ENCODE measurements around the gene PIK3CG. TPM values are rescaled to one million over a fixed set of nuclear protein-coding genes. Genes with fewer than 3 reads are reported as not detected.
A peak's percentile ranks its signal among the peaks of the same experiment; 100 is the strongest.

PIK3CG gene
- total and polyA plus RNA-seq, 2 donors, result 2.2 to 22.4 TPM

DNA sequence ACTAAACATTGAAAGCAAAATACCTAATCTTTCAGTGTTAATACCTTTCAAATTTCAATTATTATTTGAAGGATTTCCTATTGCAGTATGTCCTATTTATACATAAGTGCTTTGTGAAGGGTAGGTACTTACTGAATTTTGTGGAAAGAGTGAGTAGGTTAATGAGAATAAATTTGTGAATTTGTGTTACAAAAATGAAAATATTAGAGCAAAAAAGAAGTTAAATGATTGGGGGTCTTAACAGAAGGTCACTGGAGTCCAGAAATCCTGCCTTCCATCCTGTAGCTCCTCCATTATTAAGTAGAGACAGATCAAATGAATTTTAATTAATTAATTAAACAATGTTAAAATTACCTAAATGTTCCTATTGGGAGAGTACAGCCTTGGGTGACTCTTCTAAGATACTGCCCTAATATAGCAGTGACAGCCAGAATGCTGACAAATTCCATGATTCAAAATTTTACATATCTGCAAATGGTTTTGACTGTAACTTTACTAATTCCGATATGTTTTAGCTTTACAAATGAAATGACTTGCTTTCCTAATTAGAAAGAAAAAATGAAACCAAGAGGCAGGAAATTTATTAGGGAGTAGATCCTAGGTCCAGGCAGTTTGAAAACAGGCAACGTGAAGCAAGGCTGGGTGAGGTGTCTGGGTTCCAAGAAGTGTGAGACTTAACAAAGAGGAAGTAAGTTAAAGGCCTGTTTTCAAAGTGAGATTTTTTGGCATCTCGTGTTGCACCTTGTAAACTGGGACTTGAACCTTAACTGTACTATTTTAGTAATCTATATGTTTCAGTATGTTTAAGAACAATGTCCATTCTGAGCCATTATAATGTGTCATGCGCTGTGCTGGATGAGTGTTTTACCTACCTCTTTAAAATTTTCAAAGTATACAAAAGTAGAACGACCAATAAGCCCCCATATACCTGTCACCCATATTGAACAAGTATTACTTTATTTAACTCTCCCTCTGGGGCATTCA is 1.5 kb downstream of the PIK3CG start:
- peaks cover 28 to 30% of the 10 kb centered on the region in 2 donors for H3K36me3 ChIP-seq (ENCODE audit: control insufficient read depth in 2 of 2, insufficient read depth in 2 of 2, low read length in 1 of 2)
- H3K4me3 ChIP-seq (ENCODE audit: low read length in 2 of 2), result peak overlapping the region; percentile 45 to 72
- H3K4me1 ChIP-seq (ENCODE audit: control insufficient read depth in 2 of 2, insufficient read depth in 2 of 2, low read length in 2 of 2), result peaks cover 23 to 27% of the 10 kb centered on the region in 2 donors
- peak overlapping the region; percentile 43 to 59 for H3K27ac ChIP-seq (ENCODE audit: low read depth in 1 of 2, low read length in 1 of 2)
- DNase-seq (ENCODE audit: low read depth in 6 of 9, low spot score in 9 of 9), result peak in 2 of 9 donors; percentile 33 to 61
- no peaks in the 10 kb centered on the region for H3K27me3 ChIP-seq (ENCODE audit: control insufficient read depth in 2 of 2, insufficient read depth in 1 of 2, low read length in 1 of 2)
- H3K9me3 ChIP-seq (ENCODE audit: control insufficient read depth in 2 of 2, insufficient read depth in 1 of 2, low read length in 1 of 2), result peaks cover 4 to 8% of the 10 kb centered on the region in 2 donors
- whole genome bisulfite sequencing, result 28% methylated on average over 5 of the region's 5 CpGs

DNA sequence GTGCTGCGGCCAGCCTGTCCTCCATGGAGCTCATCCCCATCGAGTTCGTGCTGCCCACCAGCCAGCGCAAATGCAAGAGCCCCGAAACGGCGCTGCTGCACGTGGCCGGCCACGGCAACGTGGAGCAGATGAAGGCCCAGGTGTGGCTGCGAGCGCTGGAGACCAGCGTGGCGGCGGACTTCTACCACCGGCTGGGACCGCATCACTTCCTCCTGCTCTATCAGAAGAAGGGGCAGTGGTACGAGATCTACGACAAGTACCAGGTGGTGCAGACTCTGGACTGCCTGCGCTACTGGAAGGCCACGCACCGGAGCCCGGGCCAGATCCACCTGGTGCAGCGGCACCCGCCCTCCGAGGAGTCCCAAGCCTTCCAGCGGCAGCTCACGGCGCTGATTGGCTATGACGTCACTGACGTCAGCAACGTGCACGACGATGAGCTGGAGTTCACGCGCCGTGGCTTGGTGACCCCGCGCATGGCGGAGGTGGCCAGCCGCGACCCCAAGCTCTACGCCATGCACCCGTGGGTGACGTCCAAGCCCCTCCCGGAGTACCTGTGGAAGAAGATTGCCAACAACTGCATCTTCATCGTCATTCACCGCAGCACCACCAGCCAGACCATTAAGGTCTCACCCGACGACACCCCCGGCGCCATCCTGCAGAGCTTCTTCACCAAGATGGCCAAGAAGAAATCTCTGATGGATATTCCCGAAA is 2.7 kb downstream of the PIK3CG start:
- H3K27me3 ChIP-seq (ENCODE audit: control insufficient read depth in 2 of 2, insufficient read depth in 1 of 2, low read length in 1 of 2), result no peaks in the 10 kb centered on the region
- H3K36me3 ChIP-seq (ENCODE audit: control insufficient read depth in 2 of 2, insufficient read depth in 2 of 2, low read length in 1 of 2), result peaks cover 33 to 41% of the 10 kb centered on the region in 2 donors
- 99% methylated on average over 54 of the region's 54 CpGs for WGBS
- DNase-seq (ENCODE audit: low read depth in 6 of 9, low spot score in 9 of 9), result no peak
- H3K4me3 ChIP-seq (ENCODE audit: low read length in 2 of 2), result no peak overlapping the region
- H3K9me3 ChIP-seq (ENCODE audit: control insufficient read depth in 2 of 2, insufficient read depth in 1 of 2, low read length in 1 of 2), result peaks cover 4 to 8% of the 10 kb centered on the region in 2 donors
- peaks cover 27 to 30% of the 10 kb centered on the region in 2 donors for H3K4me1 ChIP-seq (ENCODE audit: control insufficient read depth in 2 of 2, insufficient read depth in 2 of 2, low read length in 2 of 2)
- peak overlapping the region in 1 of 2 donors; percentile 13 for H3K27ac ChIP-seq (ENCODE audit: low read depth in 1 of 2, low read length in 1 of 2)

- Histone ChIP-seq H3K4me1 (ENCODE audit: control insufficient read depth in 2 of 2, insufficient read depth in 2 of 2, low read length in 2 of 2) (peaks cover 27 to 30% of the 10 kb centered on the region in 2 donors), H3K9me3 (ENCODE audit: control insufficient read depth in 2 of 2, insufficient read depth in 1 of 2, low read length in 1 of 2) (peaks cover 4 to 8% of the 10 kb centered on the region in 2 donors), H3K27ac (ENCODE audit: low read depth in 1 of 2, low read length in 1 of 2) (no peak overlapping the region), H3K27me3 (ENCODE audit: control insufficient read depth in 2 of 2, insufficient read depth in 1 of 2, low read length in 1 of 2) (no peaks in the 10 kb centered on the region), H3K36me3 (ENCODE audit: control insufficient read depth in 2 of 2, insufficient read depth in 2 of 2, low read length in 1 of 2) (peaks cover 33 to 46% of the 10 kb centered on the region in 2 donors), H3K4me3 (ENCODE audit: low read length in 2 of 2) (no peak overlapping the region)
- no peak for DNase-seq (ENCODE audit: low read depth in 6 of 9, low spot score in 9 of 9)
- 98% methylated on average over 20 of the region's 20 CpGs for WGBS
Observed at GRCh38 chr7:106868364-106868763, 3.3 kb downstream of the PIK3CG start.

GRCh38 chr7:106869954-106870353 is 4.9 kb downstream of the PIK3CG start:
- H3K4me3 ChIP-seq (ENCODE audit: low read length in 2 of 2), result peak overlapping the region in 1 of 2 donors; percentile 7
- H3K9me3 ChIP-seq (ENCODE audit: control insufficient read depth in 2 of 2, insufficient read depth in 1 of 2, low read length in 1 of 2), result peaks cover 4 to 8% of the 10 kb centered on the region in 2 donors
- no peak overlapping the region for H3K27ac ChIP-seq (ENCODE audit: low read depth in 1 of 2, low read length in 1 of 2)
- WGBS, result 100% methylated on average over 1 of the region's 1 CpG
- peaks cover 38 to 62% of the 10 kb centered on the region in 2 donors for H3K36me3 ChIP-seq (ENCODE audit: control insufficient read depth in 2 of 2, insufficient read depth in 2 of 2, low read length in 1 of 2)
- H3K27me3 ChIP-seq (ENCODE audit: control insufficient read depth in 2 of 2, insufficient read depth in 1 of 2, low read length in 1 of 2), result no peaks in the 10 kb centered on the region
- DNase-seq (ENCODE audit: low read depth in 6 of 9, low spot score in 9 of 9), result no peak
- H3K4me1 ChIP-seq (ENCODE audit: control insufficient read depth in 2 of 2, insufficient read depth in 2 of 2, low read length in 2 of 2), result peaks cover 16 to 23% of the 10 kb centered on the region in 2 donors

DNA sequence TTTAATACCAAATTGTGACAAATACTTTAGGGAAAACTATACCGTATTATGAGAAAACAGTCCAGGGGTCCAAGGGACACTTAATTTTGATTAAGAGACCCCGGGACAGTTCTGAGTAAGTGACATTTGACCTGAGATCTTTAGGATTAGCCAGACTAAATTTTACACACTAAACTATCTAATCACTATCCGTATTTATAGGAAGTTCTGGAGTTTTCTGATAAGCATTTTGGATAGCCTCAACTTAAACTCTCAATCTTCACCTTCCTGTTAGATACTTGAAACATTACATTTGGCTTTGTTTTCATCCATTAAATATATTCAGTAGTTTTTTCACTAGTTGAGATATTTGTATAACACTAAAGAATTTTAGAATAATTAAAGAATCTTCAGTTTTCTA is 5.4 kb downstream of the PIK3CG start:
- Histone ChIP-seq H3K4me3 (ENCODE audit: low read length in 2 of 2) (no peak overlapping the region), H3K27ac (ENCODE audit: low read depth in 1 of 2, low read length in 1 of 2) (no peak overlapping the region), H3K4me1 (ENCODE audit: control insufficient read depth in 2 of 2, insufficient read depth in 2 of 2, low read length in 2 of 2) (peaks cover 16 to 23% of the 10 kb centered on the region in 2 donors), H3K9me3 (ENCODE audit: control insufficient read depth in 2 of 2, insufficient read depth in 1 of 2, low read length in 1 of 2) (peaks cover 4 to 8% of the 10 kb centered on the region in 2 donors), H3K36me3 (ENCODE audit: control insufficient read depth in 2 of 2, insufficient read depth in 2 of 2, low read length in 1 of 2) (peaks cover 38 to 67% of the 10 kb centered on the region in 2 donors), H3K27me3 (ENCODE audit: control insufficient read depth in 2 of 2, insufficient read depth in 1 of 2, low read length in 1 of 2) (no peaks in the 10 kb centered on the region)
- WGBS, result 57% methylated on average over 3 of the region's 3 CpGs
- no peak for DNase-seq (ENCODE audit: low read depth in 6 of 9, low spot score in 9 of 9)

DNA sequence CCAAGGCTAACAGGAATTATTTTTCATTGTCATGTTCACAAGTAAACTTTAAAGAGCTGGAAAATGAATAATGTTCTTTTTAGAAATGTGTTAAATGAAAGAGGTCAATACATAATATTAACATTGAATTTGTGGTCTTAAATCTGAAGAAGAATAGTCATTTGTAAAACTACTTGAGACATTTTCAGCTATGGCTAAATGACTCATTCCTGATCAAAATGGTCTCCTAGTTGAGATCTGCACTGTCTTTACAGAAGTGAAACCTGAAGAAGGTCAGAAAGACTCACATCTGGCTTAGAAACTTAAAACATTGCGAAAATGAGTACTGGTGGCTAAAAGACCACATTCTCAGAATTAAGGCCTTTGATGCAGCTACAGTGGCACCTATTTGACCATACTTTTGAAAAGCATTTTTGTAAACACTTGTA is 5.9 kb downstream of the PIK3CG start:
- no peaks in the 10 kb centered on the region for H3K27me3 ChIP-seq (ENCODE audit: control insufficient read depth in 2 of 2, insufficient read depth in 1 of 2, low read length in 1 of 2)
- peak in 2 of 9 donors; percentile 16 to 50 for DNase-seq (ENCODE audit: low read depth in 6 of 9, low spot score in 9 of 9)
- H3K27ac ChIP-seq (ENCODE audit: low read depth in 1 of 2, low read length in 1 of 2), result peak overlapping the region in 1 of 2 donors; percentile 48
- WGBS, result 65% methylated on average over 1 of the region's 1 CpG
- H3K4me1 ChIP-seq (ENCODE audit: control insufficient read depth in 2 of 2, insufficient read depth in 2 of 2, low read length in 2 of 2), result peaks cover 16 to 23% of the 10 kb centered on the region in 2 donors
- H3K9me3 ChIP-seq (ENCODE audit: control insufficient read depth in 2 of 2, insufficient read depth in 1 of 2, low read length in 1 of 2), result peaks cover 4 to 8% of the 10 kb centered on the region in 2 donors
- no peak overlapping the region for H3K4me3 ChIP-seq (ENCODE audit: low read length in 2 of 2)
- H3K36me3 ChIP-seq (ENCODE audit: control insufficient read depth in 2 of 2, insufficient read depth in 2 of 2, low read length in 1 of 2), result peaks cover 38 to 67% of the 10 kb centered on the region in 2 donors

- no peak for DNase-seq (ENCODE audit: low read depth in 6 of 9, low spot score in 9 of 9)
- H3K9me3 ChIP-seq (ENCODE audit: control insufficient read depth in 2 of 2, insufficient read depth in 1 of 2, low read length in 1 of 2), result peaks cover 4 to 8% of the 10 kb centered on the region in 2 donors
- H3K27me3 ChIP-seq (ENCODE audit: control insufficient read depth in 2 of 2, insufficient read depth in 1 of 2, low read length in 1 of 2), result no peaks in the 10 kb centered on the region
- 81% methylated on average over 6 of the region's 6 CpGs for WGBS
- no peak overlapping the region for H3K4me3 ChIP-seq (ENCODE audit: low read length in 2 of 2)
- H3K4me1 ChIP-seq (ENCODE audit: control insufficient read depth in 2 of 2, insufficient read depth in 2 of 2, low read length in 2 of 2), result peaks cover 16 to 23% of the 10 kb centered on the region in 2 donors
- peaks cover 38 to 72% of the 10 kb centered on the region in 2 donors for H3K36me3 ChIP-seq (ENCODE audit: control insufficient read depth in 2 of 2, insufficient read depth in 2 of 2, low read length in 1 of 2)
- H3K27ac ChIP-seq (ENCODE audit: low read depth in 1 of 2, low read length in 1 of 2), result no peak overlapping the region
Observed at GRCh38 chr7:106871793-106872571, 6.9 kb downstream of the PIK3CG start.

- Histone ChIP-seq H3K36me3 (ENCODE audit: control insufficient read depth in 2 of 2, insufficient read depth in 2 of 2, low read length in 1 of 2) (peaks cover 32 to 71% of the 10 kb centered on the region in 2 donors), H3K4me1 (ENCODE audit: control insufficient read depth in 2 of 2, insufficient read depth in 2 of 2, low read length in 2 of 2) (peaks cover 13 to 23% of the 10 kb centered on the region in 2 donors), H3K4me3 (ENCODE audit: low read length in 2 of 2) (no peak overlapping the region), H3K27ac (ENCODE audit: low read depth in 1 of 2, low read length in 1 of 2) (no peak overlapping the region), H3K9me3 (ENCODE audit: control insufficient read depth in 2 of 2, insufficient read depth in 1 of 2, low read length in 1 of 2) (peaks cover 4 to 7% of the 10 kb centered on the region in 2 donors), H3K27me3 (ENCODE audit: control insufficient read depth in 2 of 2, insufficient read depth in 1 of 2, low read length in 1 of 2) (no peaks in the 10 kb centered on the region)
- DNase-seq (ENCODE audit: low read depth in 6 of 9, low spot score in 9 of 9), result no peak
- WGBS, result 98% methylated on average over 6 of the region's 6 CpGs
Observed at GRCh38 chr7:106872763-106873162, 7.7 kb downstream of the PIK3CG start.

Measured in thymus (tissue), 11 donors.